HG03520 (cell line): Measurements from ENCODE around the gene KRT34.
"Not testable (repeated sequence)": the region's sequence is repeated elsewhere in the genome, so short reads cannot be mapped to it uniquely, and the experiment has no call there.

Experiments
- ATAC-seq: cut with Tn5 transposase; IDR thresholded peaks from one replicate; pipeline ENCODE4 v1.9.1; 2021; ENCODE audit warnings: mild to moderate bottlenecking, moderate library complexity; ENCODE audit not compliant: unreplicated experiment

KRT34 gene

GRCh38 chr17:41369023-41369422 lies 13.1 kb downstream of the KRT34 start:
- no peak for ATAC-seq

GRCh38 chr17:41367426-41368075 lies 14.6 kb downstream of the KRT34 start:
- ATAC-seq = no peak

- ATAC-seq = no peak
Observed at GRCh38 chr17:41366070-41366469, 16.0 kb downstream of the KRT34 start.

- no peak for ATAC-seq
Observed at GRCh38 chr17:41363881-41364280, 18.2 kb downstream of the KRT34 start.

DNA sequence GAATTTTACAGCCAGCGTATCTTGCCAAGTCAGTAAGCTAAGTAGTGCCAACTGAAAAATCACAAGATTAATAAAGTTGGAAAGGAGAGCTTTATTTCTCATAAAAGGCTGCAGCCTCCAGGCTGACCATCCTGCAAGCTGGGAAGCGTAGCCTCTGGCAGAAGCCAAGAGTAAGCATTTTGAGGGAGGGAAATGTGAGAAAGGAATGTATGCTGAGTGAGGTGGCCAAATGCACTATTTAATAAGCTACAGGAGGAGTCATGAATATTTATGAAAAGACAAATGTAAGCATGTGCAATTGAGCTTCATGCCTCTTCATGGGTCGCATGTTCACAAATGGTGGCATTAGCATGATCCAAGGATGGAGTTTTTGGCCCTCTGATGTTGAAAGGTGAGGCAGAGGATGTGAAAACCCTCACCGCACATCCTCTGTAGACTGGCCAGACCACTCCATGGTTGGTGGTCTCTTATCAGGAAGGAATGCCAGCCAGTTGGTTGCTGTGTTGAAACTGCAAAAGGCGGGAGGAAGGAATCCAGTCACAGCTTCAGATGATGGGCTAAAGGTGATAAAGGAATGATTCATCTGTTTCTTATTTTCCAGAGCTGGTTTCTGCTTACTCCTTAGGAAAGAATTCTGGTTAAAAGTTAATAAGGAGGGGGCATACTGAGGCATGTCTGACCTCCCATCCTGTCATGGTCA lies 21.7 kb downstream of the KRT34 start:
- ATAC-seq = no peak

DNA sequence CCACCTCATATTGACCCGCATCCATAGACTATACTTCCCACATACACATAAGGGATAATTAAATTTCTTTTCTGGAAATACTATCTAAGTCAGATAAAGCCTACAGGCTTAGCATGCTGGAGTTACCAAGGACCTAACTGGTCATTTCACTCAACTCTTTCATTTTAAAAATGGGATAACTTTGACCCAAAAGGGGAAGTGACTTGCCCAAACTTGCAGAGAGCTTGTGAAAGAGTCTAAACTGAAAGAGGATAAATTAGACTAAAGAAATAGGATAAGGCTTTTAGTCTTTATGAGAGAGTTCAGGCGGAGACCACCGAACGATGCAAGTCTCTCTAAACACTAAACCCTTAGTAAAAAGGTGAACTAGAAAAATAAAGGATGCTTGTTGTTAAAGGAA lies 27.6 kb downstream of the KRT34 start:
- ATAC-seq = no peak

DNA sequence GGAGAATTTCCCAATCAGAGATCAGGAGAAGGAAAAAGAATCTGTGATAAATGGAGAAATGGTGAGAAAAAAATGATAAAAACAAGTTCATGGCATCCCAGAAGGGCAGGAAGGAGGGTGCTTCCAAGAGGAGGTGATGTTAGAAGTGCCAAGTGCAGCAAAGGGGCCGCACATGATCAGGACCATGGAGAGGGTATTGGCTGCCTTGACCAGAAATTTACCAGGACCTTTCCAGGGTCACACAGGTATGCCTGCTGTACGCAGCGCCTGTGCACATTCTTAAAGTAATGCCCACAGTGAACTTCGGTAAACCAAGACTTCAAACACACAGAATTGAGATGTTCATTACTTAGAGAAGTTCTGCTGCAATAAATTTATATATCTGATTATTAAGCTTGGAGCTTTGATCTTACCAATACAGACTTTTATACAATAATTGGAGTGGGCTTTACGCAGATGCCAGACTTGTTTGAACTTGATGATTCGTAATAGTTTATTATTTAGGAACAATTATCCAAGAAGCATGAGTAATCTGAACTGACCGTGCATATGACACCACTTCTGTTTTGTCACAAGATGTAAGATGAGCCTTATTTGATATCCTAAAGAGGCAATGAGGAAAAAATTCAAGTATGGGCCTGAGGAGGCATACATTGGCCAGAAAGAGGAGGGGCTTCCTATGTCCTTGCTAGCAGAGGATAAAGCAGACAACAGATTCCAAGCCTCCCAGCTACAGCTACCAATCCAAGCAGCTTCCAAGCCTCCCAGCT lies 29.3 kb downstream of the KRT34 start:
- no peak for ATAC-seq

DNA sequence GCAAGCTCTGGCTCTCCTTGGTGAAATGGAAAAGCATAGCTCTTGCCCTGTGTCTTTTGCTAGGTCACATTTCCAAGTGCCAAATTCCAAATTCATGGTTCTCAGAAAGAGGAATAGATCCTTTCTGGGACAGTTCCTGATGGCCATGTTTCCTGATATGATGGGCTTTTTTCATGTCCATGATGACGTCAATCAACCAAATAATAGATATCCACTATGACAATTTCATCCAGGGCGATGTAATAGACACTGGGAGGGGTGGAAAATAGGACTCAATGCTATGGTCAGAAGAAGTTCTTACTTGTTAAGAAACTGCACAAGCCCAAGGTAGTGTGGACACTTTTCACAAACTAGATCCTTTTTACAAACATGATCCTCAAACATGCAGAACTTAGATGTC lies 30.9 kb downstream of the KRT34 start:
- ATAC-seq = no peak

DNA sequence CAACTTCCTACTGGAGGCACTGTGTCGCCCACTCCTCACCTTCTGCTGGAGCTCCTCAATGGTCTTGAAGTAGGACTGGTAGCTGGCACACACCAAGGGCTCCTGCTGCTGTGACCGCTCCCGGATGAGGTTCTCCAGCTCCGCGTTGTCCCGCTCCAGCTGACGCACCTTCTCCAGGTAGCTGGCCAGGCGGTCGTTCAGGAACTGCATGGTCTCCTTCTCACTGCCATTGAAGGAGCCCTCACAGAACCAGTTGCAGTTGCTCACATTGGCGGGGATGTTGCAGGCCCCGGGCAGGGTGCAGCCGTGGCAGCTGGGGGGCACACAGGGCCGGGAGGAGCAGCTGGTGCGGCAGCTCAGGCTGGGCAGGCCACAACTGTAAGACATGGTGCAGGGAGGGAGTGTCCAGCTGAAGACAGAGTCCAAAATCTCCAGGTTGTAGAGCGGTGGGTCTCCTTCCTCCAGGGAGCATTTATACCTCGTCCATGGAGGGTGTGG lies 31.7 kb downstream of the KRT34 start, which contains the start of gene KRT33A:
Gene KRT33A (minus strand): TSS at position 448 of the 498 bp plus-strand sequence. CDS start 61 bp downstream, at position 387.
- ATAC-seq = not testable (repeated sequence)

GRCh38 chr17:41347869-41348760 lies 34.0 kb downstream of the KRT34 start:
- no peak for ATAC-seq

DNA sequence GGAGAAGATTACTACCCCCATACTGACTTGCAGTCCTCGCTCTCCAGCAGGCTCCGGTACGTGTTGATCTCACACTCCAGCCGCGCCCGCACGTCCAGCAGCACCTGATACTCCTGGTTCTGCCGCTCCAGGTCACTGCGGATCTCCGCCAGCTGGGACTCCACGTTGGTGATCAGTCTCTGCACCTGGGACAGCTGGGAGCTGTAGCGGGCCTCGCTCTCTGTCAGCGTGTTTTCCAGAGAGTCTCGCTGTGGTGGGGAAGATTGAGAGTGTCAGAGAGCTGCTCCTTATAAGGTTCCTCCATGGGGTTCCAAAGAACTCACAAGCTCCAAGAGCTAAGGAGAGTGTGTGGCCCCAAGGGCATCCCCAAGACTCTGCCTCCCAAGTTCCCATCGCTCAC lies 35.7 kb downstream of the KRT34 start:
- ATAC-seq = not testable (repeated sequence)

- ATAC-seq = no peak
Observed at GRCh38 chr17:41345992-41346391, 36.1 kb downstream of the KRT34 start.

DNA sequence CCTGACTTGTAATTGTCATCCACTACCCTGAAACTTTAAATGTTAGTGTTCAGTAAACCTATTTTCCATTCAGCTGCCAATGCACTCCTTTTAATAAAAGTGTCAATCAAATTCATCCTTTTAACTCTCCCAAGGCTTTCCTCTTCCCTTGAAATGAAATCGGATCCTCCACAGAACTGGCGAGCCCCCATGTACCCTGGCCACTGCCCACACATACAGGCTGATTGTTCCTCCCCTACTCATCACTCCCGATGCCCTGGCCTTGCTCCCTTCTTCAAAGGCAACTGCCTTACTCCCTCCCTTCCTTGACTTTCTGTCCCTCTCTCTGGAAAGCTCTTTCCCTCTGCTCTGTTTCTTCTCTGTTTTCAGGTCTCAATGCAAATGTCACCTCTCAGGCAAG lies 39.1 kb downstream of the KRT34 start:
- no peak for ATAC-seq

GRCh38 chr17:41340934-41341861 lies 40.9 kb downstream of the KRT34 start:
- no peak for ATAC-seq

- no peak for ATAC-seq
Observed at GRCh38 chr17:41340494-41340893, 41.6 kb downstream of the KRT34 start.

- ATAC-seq = no peak
Observed at GRCh38 chr17:41339571-41340172, 42.4 kb downstream of the KRT34 start.

DNA sequence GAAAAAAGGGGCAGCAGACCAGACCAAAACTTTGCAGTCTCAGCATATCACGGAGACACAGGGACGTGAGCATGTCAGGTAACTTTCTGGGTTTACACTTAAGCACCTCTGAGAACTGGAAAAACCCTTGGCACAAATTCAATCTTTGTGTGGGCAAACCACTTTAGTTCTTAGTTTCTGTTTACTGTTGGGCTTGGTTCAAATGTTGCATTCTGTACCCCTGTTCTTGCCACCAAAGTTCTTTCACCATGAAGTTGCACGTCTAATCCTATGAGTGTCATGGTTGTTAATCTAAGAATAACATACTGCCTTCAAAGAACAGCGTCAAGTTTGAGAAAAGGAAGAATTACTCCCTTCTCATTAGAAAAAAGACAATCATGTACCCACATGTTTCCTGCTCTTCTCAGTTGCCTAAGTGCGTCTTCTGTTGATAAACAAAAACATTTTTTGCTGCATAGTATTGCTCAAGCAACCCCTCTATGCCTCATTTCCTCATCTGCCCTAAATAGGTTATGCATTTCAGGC lies 43.1 kb downstream of the KRT34 start:
- ATAC-seq = no peak

- no peak for ATAC-seq
Observed at GRCh38 chr17:41335747-41336146, 46.4 kb downstream of the KRT34 start.
